ENCODE data around the gene SKOR1.

DNA sequence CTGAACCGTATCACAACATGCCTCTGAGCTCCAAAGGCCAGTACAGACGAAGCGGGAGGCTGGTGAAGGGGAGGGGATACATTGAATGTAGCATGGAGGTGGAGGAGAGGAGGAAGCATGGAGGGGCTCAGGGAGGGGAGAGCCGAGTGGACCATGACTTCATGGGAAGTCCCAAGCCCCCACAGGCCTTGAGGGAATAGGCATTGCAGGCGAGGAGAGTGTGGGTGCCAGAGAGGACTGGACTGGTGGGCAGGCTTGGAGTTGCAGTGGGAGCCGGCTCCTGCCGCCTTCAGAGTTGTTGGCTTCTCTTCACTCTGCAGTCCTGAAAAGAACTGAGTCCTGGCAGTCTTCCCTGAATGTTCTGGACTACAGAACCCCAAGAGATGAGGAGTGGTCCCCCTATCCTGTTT, 17.8 kb downstream of the SKOR1 start:
- no peak for TF ChIP-seq POLR2AphosphoS5 (IDR thresholded peaks at IDR 0.05; ENCODE audit: low read depth, low read length)
- no peak for TF ChIP-seq TAF1 (IDR thresholded peaks at IDR 0.05; ENCODE audit: borderline replicate concordance, insufficient read depth, low read length)
- TF ChIP-seq SIN3A (IDR thresholded peaks at IDR 0.05; ENCODE audit: borderline replicate concordance, insufficient read depth, low read length) = no peak
- no peak for TF ChIP-seq FOXP2 (optimal IDR thresholded peaks at IDR 0.05; ENCODE audit: borderline replicate concordance, extremely low read depth, extremely low read length, insufficient read depth)
- TF ChIP-seq, protein P1, sequence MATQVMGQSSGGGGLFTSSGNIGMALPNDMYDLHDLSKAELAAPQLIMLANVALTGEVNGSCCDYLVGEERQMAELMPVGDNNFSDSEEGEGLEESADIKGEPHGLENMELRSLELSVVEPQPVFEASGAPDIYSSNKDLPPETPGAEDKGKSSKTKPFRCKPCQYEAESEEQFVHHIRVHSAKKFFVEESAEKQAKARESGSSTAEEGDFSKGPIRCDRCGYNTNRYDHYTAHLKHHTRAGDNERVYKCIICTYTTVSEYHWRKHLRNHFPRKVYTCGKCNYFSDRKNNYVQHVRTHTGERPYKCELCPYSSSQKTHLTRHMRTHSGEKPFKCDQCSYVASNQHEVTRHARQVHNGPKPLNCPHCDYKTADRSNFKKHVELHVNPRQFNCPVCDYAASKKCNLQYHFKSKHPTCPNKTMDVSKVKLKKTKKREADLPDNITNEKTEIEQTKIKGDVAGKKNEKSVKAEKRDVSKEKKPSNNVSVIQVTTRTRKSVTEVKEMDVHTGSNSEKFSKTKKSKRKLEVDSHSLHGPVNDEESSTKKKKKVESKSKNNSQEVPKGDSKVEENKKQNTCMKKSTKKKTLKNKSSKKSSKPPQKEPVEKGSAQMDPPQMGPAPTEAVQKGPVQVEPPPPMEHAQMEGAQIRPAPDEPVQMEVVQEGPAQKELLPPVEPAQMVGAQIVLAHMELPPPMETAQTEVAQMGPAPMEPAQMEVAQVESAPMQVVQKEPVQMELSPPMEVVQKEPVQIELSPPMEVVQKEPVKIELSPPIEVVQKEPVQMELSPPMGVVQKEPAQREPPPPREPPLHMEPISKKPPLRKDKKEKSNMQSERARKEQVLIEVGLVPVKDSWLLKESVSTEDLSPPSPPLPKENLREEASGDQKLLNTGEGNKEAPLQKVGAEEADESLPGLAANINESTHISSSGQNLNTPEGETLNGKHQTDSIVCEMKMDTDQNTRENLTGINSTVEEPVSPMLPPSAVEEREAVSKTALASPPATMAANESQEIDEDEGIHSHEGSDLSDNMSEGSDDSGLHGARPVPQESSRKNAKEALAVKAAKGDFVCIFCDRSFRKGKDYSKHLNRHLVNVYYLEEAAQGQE (IDR thresholded peaks at IDR 0.05; ENCODE audit: insufficient read depth in 1 of 2, low read depth in 2 of 2, low read length in 2 of 2) = no peak

All from PFSK-1 (cell line).